GM04503 (cell line): ENCODE results near the gene C1QTNF8.

Experiments
- DNase-seq: peaks from one replicate; pipeline ENCODE4 v3.0.0-alpha.2; 2012; ENCODE audit warnings: low read depth

Gene C1QTNF8, protein sequence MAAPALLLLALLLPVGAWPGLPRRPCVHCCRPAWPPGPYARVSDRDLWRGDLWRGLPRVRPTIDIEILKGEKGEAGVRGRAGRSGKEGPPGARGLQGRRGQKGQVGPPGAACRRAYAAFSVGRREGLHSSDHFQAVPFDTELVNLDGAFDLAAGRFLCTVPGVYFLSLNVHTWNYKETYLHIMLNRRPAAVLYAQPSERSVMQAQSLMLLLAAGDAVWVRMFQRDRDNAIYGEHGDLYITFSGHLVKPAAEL

DNA sequence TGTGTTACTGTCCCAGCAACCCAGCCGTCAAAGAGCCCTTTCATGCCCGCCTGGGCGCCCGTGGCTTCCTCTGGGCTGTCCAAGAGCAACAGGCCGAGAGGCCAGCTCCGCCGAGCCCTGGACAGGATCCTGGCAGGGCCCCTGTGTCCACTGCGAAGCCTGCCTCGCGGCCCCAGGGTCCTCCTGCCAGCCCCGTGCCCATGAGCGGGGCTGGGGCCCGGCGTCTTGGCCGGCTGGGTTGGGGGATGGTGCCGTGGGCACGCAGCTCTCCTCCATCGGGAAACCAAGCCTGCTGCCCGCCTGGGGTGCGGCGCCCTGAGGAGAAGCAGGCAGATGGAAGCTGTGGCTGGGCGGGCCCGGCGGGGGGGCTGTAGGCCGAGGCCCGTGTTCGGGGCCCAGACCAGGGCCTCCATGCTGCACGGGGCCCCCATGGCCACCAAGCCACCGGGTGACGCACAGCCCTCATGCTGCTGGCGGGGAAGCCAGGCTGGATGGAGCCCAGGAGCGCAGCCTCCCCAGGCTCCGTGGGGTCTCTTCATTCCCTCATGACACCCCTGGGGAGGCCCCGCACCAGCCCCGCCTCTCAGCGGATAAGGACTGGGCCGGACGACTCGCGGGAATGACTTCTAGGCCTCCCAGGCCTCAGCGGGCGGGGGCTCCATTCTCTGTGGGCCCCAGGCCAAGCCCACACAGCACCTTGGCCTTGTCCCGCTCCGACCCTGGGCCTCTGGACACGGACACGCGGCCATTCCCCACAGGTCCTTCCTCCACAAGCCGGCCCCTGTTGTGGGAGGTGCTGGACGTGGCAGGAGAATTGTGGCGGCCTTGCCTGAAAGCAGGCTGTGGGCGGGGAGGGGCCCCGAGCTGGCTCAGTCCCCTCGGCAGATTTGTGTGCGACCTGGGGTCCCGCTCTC lies at the start of gene C1QTNF8:
TSS of gene C1QTNF8 (minus strand) at position 76 of the 914 bp plus-strand sequence. CDS start 1,322 bp downstream, outside the sequence.
- DNase-seq: no peak

DNA sequence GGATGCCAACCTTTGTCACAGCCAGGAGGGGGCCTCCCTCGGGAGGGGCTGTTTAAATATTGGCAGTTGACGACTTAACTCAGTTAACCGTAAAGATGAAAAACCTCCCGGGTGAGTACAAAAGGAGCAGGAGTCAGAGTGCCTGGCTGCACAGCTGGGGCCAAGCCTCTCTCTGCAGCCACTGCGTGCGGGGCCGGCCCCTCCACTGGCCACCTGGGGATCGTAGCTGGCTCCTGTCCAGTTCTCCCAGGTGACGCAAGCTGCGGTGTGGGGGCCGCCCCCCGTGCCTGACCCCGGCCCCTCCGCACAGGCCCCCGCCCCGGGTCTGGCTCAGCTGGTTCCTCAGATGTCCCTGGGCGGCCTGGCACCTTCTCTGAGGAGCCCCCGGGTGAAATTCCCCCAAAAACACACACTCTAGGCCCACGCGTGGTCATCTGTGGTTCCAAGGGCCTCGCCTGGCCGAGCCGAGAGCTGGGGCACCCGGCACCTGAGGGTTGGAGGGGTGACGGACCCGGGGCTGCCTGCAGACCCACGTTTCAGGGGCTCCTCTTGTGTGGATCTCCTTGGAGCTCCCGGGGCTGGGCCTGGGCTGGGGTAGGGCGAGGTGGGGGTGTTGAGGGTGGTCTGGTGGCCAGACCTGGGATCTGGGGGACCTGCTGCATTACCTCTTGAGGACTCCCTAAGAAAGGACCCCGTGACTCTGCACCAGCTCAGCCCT lies 49.5 kb upstream of the C1QTNF8 start:
- DNase-seq: no peak

DNA sequence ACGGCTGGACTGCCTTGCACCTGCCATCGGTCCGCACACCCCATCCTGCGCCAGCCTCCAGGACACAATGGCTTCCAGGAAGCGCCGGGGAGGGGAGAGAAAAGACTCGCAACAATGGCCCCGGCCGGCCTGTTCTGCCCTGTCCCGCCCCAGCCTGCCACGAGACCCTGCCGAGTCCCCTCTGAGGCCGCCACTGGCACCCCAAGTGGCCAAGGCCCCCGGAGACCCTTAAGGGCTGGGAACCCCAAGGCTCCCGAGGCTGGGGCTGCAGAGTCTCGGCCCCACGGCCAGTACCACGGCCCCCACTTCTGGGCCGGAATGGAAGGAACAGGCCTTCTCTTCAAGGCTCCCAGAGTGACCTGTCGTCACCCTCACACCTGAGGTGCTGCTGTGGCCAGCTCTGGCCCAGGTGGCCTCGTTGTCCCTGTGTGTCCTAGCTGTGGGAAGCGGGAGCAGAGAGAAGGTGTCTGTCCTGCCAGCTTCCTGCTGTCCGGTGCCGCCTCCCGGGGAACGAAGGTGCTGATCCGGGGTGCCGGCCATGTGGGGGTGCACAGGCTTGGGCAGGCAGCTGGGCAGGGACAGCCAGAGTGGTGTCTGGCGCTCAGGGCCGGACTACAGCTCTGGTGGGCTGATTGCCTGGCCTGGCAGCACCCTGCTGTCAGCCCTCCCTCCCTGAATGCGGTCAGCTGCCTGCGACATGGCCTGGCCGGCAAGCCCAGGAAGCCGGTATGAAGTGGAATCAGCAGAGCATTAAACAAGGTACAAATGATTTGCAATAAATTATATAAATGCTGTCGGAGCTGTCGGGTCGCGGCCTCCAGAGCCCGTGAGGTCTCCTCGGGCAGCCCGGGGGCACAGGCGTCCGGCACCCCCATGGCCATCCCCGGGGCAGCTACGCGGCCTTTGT lies 48.7 kb upstream of the C1QTNF8 start:
- DNase-seq: no peak

DNA sequence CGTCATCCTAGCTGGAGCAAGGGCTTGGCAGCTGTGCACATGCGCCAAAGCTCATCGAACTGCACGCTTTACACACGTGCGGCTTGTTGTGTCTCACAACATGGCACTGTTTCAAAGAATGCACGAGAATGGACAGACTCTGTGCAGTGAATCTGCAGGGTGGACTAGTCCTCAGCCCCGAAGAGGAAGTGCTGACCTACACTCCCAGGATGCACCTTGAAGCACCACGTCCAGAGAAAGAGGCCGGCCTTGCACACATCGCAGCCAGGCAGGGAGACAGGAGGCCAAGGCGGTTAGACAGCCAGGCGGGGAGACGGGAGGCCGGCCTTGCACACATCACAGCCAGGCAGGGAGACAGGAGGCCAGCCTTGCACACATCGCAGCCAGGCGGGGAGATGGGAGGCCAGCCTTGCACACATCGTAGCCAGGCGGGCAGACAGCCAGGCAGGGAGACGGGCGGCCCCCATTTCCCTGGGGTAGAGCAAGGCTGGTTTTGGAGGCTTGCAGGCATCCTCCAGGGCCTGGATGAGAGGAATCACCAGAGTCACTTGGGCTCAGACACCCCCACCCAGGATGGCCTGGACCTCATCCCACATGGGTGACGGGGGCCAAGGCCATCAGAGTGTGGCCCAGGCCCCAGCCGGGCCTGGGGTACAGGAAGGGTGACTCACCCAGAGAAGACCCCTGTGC lies 47.9 kb upstream of the C1QTNF8 start:
- no peak for DNase-seq

DNA sequence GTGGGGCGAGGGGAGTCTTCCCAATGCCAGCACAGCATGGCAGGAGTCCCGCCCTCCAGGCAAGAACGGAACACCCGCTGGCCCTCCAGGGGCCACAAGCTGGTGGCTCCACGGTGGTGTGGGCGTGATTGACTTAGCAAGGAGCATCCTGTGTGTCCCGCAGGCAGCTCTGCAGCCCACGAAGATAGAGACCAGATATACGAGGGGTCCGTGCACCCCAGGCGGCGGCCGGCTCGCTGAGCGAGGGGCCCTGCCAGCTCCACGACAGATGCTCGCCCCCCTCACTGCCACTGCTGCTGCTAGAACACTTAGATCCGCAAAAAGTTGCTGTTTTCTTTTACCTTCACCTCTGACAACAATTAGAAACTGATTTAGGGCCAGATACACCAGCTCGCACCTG lies 46.9 kb upstream of the C1QTNF8 start:
- no peak for DNase-seq

DNA sequence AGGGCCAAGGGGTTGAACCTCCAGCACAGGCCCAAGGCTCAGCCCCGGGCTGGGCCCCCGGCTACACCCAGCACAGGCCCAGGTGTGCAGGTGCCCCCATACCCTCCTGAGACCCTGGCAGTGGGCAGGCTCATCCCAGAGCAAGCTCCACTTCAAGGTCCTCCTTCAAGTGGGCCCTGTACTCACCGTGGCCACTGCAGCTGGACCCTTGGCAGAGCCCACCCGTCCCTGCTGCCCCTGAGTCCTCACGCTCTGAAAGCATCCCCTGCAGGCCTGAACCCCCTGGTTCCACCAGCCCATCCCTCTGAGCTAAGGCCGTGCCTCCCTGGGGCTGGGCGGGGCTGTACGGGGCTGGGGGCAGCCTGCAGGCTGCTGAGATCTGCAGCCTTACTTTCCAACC lies 45.7 kb upstream of the C1QTNF8 start:
- DNase-seq: no peak

DNA sequence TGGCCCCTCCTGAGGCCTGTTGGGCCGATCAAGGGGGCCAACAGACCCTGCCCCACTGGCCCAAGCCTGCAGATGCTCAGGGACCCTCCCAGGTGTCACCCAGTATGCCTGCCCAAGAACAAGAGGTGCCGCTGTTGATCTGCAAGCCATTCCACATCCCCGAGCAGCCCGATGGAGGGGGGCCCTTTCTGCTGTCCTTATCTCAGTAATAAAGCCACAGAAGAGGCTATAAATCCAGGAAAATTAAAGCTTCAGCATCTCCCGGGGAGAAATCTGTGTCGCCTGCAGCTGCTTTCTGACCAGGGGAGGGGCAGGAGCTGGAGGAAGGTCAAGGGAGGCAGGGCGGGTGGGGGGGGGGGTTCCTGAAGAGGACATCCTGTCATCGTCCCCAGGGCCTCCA lies 45.1 kb upstream of the C1QTNF8 start:
- no peak for DNase-seq

DNA sequence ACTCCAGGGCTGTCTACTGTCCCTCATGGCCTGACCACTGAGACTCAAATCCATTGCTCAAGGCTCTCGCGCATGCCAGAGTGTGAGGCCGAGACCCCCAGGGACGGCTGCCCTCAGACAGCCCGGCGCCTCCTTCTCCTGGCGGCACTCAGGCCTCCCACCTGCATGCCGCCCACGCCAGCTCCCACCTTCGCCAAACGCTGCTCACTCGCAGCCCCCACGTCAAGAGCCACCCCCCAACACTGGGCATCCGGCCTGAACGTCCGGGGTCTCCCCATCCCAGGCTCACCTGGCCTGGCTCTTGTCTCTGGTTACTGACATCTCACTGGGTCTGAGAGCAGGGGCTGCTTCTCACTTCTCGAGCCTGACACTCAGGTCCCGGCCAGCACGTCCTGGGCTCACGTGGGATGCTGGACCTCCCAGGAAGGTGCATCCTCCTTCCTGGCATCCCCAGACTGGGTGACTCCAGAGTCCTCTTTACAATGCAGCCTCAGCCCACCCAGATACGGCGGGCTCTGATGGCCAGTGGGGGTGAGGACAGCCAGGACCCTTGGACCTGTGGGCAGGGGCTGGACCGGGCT lies 44.6 kb upstream of the C1QTNF8 start:
- DNase-seq: no peak

DNA sequence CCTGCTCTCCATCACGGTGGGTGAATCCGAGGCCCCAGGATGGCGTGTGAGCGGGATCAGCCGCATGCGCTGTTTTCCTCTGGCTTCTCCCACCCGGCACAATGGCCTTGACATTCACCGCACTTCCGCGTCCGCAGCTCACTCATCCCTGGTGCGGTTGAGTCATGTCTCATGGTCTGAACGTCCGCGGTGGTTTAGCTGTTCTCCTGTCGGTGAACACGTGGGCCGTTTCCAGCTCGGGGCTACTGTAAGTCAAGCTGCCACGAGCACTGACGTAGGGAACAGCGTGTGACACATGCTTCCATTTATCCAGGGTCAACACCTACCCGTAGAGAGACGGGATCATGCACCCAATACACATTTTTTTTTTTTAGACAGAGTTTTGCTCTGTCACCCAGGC lies 41.6 kb upstream of the C1QTNF8 start:
- peak; percentile 15 for DNase-seq

DNA sequence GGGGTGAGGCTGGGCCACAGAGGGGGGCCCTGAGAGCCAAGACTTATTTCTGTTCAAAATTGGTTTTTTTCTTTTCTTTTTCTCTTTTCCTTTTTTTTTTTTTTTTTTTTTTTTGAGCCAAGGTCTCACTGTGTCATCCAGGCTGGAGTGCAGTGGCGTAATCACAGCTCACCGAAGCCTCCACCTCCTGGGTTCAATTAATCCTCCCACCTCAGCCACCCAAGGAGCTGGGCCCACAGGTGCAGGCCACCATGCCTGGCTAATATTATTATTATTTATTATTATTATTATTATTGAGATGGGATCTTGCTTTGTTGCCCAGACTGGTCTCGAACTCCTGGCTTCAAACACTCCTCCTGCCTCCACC lies 39.4 kb upstream of the C1QTNF8 start:
- DNase-seq: no peak

DNA sequence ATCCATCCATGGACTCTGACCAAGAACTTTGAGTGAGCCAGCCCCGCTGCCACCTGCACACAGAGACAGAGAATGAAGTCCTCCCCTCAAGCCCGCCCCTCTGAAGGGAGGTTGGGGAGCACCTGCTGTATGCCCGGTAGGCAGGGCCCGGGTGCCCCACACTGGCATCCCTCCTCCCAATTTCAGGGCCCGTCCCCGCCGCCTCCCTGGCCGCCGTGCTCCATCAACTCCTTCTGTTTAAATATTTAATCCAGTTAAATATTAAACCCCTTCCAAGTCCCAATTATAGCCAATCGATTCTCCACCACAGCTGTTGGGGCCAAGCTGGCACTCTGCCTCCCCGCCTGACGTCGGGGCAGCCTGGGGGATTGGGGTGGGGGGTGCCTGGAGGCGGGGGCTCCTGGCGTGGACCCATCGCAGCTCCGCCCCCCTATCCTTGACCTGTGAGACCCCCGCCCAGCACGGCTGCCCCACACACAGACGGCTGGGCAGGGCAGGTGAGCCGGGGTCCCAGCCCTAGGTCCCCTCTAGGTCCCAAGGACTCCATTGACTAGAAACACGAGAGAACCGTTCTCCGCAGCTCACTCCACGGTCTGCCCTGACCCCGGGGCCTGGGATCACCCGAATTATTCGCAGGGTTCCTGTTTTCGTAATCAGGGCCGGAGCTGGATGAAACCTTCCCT lies 38.9 kb upstream of the C1QTNF8 start:
- DNase-seq: no peak

DNA sequence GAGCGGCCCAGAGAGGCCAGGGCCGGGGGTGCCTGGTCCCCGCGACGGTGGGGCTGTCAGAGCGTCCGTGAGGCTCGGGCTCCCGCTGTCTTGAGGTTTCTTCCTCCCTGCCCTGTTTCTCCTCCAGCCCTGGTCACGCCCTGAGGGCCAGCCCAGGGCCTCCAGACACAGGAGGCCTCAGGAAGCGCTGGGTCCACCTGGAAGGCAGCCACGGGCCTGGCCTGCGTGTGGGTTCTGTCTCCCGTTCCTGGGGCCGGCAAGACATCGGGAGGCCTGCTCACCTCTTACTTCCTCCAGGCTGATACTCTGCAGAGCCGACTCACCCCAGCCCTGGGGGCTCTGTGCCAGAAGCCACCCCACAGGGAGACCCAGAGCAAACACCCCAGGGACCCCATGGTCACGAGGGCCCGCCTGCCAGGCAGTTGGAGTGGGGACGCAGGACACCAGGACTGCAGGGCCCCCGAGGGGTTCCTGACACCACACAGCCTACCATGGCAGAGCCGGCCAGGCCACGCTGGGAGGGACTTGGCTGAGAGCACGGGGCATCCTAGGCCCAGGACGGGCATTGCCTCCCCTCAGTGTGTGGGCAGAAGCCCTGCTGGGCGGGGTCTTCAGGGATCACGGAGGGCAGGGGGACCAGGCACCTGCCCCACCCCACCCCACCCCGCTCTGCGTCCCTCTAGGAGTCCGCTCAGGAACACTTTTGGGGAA lies 37.9 kb upstream of the C1QTNF8 start:
- no peak for DNase-seq

DNA sequence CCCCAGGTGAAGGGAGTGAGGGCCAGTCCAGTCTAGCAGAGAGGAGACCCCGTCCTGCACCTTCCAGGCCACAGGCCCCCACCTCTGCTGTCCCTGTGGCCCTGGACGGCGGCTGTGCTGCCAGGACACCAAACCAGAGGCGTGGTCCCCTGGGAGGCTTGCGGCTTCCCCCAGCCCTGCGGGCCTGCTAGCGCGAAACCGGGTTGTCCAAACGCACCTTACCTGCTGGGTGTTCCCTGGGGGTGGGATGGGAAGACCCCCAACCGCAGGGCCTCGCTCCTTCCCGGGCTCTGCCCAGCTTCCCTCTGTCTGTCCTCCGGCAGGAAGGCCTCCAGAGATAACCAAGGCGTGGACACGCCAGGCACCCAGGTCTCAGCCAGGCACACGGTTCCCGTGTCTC lies 37.2 kb upstream of the C1QTNF8 start:
- no peak for DNase-seq

DNA sequence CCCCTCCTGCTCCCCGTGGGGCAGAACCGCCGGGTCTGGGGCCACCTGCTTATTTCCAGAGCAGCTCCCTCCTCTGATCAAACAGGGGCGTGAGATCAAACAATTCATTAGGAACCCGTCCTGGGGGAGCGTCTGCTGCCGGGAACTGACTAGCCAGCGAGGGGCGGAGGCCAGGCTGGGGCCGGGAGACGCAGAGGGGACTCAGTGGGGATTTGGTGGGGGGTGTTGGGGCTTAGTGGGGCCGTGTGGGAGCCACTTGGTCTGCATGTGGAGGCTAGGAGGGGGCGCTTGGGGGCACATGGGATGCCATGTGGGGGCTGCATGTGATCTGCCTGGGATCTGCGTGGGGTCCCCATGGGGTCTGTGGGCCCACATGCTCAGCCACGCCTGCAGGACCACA lies 36.4 kb upstream of the C1QTNF8 start:
- no peak for DNase-seq

DNA sequence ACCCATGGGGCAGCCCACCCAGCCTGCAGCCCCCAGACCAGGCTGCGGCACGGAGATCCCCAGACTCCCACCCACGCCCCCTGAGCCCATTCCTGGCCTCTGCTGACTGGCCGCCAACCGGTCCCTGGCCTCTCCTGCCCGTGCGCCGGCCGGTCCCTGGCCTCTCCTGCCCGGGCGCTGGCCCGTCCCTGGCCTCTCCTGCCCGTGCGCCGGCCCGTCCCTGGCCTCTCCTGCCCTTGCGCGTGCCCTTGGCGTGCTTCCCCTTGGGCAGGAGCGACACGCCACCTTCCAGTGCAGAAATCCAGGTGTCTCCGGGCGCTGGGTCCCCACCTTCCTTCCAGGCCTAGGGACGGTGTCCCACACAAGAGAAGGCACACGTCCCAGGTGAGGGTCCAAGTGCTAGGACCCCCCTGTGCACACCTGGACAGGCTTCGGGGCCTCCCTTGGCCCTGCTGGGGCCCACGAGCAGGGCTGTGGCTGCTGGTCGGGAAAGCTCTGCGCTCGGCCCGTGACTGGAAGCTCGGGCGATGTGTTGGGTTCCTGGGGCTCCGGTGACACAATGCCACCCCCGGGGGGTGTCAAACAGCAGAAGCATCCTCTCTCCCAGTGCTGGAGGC lies 35.4 kb upstream of the C1QTNF8 start:
- no peak for DNase-seq

DNA sequence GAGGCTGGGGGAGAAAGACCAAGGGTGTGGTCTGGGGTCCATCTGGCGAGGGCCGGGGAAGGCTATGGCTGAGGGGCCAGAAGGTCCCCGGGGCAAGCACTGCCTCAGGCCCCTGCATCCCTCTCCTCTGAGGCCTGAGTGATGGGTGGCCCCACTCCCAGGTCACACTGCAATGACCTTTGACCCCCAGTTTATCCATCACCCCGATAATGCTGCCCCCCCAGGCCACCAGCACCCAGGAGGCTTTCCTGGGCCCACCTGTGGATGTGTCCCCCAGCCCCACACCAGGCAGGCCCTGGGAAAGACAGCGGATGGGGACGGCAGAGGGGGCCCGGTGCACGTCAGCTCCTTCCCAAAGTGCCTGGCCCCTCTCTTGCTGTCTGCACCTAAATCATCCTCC lies 34.3 kb upstream of the C1QTNF8 start:
- no peak for DNase-seq

DNA sequence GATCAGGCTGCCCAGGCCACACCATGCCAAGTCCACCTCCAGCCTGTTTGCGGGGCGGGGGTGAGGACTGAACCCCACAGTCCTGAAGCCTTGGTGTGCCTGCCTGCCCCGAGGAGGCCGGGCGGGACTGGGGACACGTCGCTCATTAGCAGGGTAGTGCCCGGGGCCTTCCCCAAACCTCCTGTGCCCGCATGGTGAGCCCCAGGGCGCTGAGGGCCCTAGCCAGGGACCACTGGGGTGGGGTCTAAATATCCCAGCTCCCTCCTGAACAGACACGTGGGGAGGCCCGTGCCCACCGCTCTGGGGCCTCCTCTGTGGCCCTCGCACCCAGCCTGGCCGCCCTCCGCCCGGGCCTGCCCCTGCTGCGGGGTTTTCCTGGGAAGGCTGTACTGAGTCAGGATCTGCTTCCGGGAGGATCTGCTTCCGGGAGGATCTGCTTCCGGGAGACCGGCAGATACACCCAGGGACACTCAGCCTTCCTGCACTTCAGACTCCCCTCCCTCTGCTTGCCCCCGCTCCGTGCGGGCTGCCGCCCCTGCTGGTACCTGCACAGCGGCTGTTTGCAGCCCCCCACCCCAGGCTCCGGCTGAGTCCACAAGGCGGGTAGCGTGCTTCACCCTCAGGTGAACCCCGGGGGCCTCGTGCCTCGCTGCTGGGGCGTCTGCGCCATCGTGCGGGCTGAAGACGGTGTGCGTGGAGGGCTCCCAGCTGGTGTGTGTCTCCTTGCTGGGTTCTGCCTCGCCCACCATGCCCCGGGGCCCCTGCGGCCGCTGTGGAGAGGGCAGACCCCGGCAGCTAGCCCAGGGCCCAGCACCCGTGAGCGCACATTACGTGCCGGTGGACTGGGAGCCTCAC lies 33.3 kb upstream of the C1QTNF8 start:
- no peak for DNase-seq
